ENCODE results near the gene SLC22A6.

Gene SLC22A6

DNA sequence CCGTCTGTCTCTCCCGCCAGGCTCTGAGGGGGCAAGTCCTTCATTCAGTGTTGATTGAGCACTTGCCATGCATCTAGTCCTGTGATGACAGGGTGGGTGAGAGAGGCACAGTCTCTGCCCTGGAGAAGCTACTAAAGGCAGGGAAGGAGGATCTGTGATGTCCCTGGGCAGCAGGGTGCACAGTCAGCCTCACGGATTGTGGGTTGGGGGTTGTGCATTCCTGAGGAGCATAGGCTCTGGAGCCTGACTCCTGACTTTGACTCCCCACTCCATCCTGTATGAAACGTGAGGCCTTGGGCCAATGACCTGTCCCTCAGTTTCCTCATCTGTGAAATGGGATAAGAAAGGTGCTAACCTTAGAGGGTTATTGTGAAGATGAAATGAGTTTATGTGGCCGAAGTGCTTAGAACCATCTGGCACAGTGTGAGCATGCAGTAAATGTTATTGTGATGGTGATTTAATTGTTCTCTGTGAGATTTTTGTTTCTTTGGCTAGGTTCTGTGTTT, 26.2 kb upstream of the SLC22A6 start:
- DNase-seq (ENCODE audit: extremely low read depth, low read depth), result no peak
- no peak overlapping the region for H3K4me3 ChIP-seq (replicated peaks; ENCODE audit: low read depth, low read length)
- TF ChIP-seq, protein P1, sequence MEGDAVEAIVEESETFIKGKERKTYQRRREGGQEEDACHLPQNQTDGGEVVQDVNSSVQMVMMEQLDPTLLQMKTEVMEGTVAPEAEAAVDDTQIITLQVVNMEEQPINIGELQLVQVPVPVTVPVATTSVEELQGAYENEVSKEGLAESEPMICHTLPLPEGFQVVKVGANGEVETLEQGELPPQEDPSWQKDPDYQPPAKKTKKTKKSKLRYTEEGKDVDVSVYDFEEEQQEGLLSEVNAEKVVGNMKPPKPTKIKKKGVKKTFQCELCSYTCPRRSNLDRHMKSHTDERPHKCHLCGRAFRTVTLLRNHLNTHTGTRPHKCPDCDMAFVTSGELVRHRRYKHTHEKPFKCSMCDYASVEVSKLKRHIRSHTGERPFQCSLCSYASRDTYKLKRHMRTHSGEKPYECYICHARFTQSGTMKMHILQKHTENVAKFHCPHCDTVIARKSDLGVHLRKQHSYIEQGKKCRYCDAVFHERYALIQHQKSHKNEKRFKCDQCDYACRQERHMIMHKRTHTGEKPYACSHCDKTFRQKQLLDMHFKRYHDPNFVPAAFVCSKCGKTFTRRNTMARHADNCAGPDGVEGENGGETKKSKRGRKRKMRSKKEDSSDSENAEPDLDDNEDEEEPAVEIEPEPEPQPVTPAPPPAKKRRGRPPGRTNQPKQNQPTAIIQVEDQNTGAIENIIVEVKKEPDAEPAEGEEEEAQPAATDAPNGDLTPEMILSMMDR (IDR thresholded peaks at IDR 0.05; ENCODE audit: low read depth, low read length, missing control alignments), result no peak

DNA sequence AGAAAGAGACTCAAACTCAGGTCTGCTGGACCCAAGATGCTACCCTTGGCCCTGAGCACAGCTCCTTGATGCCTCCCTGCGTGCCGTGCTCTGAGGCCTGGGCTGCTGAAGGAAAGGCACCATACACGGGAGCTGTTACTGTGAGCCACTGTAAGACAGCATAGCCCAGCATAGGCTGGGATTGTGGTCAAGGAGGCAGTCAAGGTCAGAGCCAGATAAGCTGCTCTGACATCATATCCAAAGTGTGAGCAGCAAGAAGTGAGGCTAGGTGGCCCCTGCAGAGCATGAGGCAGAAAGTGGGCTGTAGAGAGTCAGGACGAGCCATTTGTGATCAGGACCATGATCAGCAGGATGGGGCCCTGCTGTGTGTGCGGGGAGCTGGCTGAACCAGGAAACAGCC, 23.2 kb upstream of the SLC22A6 start:
- DNase-seq (ENCODE audit: extremely low read depth, low read depth), result no peak
- TF ChIP-seq, protein P1 (IDR thresholded peaks at IDR 0.05; ENCODE audit: low read depth, low read length, missing control alignments), result no peak
- no peak overlapping the region for H3K4me3 ChIP-seq (replicated peaks; ENCODE audit: low read depth, low read length)

DNA sequence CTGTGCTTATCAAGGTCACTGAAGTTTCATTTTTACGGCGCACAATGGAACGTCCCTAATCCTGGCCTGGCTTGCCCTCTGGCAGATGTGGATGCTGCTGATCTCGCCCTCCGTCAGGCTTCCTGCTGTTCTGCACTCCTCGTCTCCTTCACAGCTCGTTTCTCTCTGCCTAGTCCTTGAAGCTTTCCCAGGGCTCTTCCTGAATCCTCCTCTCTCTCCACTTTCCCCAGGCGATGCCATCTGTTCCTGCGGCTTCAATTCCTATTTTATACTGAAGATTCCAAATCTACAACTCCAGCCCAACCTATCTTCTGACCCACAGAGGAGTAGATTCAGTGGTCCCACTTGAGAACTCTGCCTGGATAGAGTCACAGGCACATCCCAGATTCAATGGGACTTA, 16.7 kb upstream of the SLC22A6 start:
- TF ChIP-seq, protein P1 (IDR thresholded peaks at IDR 0.05; ENCODE audit: low read depth, low read length, missing control alignments), result no peak

DNA sequence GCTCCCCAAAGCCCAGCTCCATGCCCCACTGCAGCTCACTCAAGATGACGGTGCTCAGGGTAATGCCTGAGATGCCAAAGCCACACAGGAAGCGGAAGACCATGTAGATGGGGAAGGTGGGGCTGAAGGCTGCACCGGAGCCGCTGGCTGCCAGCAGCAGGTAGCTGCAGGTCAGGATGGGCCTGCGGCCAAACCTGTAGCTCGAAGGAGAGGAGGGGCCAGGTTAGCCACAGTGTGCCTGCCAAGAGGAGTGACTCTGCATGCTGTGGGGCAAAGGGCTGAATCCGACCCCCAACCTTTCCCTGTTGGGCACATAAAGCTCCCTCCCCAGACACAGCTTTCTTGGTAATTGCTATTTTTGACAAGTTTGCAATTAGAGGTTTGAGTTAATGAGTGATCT, 14.9 kb upstream of the SLC22A6 start:
- DNase-seq (ENCODE audit: extremely low read depth, low read depth), result no peak
- no peak overlapping the region for H3K4me3 ChIP-seq (replicated peaks; ENCODE audit: low read depth, low read length)
- TF ChIP-seq, protein P1 (IDR thresholded peaks at IDR 0.05; ENCODE audit: low read depth, low read length, missing control alignments), result no peak

More for the DNA sequence above, 16.7 kb upstream of the SLC22A6 start:
- no peak for DNase-seq (ENCODE audit: extremely low read depth, low read depth)
- H3K4me3 ChIP-seq (replicated peaks; ENCODE audit: low read depth, low read length), result no peak overlapping the region

DNA sequence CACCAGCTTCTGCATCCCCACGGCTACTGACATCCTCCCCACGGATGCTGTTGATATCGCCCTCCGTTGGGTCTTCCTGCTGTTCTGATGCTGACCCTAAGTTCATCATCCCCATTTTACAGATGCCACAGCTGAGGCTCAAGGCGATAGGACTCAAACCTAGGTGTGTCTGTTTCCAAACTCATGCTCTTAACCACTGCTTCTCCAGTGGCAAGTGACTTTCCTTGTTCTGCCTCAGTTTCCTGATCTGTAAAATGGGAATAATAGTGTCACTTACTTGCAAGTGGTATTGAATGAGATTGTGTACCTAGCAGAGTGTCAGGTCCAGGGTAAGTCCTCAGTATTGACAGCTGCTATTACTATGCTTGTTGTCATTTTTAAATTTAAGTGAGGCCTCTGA, 14.4 kb upstream of the SLC22A6 start:
- DNase-seq (ENCODE audit: extremely low read depth, low read depth), result no peak
- TF ChIP-seq, protein P1 (IDR thresholded peaks at IDR 0.05; ENCODE audit: low read depth, low read length, missing control alignments), result no peak
- H3K4me3 ChIP-seq (replicated peaks; ENCODE audit: low read depth, low read length), result no peak overlapping the region

DNA sequence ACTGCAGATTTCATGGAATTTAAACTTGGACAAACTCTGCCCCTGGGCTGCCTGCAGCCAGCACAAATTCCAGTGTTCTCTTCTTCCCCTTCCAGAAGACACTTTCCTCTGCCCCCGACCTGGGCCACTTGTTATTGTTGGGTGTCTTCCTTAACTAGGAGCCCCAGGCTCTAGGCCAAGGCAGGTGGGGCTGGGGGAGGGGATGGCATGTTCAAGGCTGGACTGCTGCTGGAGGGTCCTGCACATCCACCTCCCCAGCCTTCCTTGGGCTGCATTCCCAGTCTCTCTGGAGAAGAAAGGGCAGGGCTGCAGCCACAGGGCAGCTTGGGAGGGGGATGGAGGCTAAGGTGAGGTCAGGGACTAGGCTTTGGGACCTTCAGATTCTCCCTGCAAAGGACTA, 11.5 kb upstream of the SLC22A6 start:
- DNase-seq (ENCODE audit: extremely low read depth, low read depth), result no peak
- TF ChIP-seq, protein P1 (IDR thresholded peaks at IDR 0.05; ENCODE audit: low read depth, low read length, missing control alignments), result no peak
- no peak overlapping the region for H3K4me3 ChIP-seq (replicated peaks; ENCODE audit: low read depth, low read length)

DNA sequence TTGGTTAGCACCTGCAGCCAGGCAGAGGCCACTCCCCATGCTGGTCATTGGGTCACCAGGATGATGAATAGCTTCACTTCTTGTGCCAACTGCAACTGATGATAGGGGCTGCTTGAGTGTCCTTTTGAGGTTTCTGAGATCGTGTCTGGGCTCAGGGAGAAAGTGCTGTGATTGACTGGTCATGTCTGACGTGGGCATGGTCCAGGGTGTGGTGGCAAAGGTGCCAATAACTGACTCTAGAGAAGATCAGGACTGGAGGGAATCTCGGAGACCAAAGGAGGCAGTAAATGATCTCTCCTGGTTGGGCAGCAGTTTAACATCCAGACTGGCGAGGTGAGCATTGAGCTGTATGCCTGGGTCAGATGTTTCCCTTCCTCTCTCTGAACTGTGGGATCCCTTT, 10.0 kb upstream of the SLC22A6 start:
- TF ChIP-seq, protein P1 (IDR thresholded peaks at IDR 0.05; ENCODE audit: low read depth, low read length, missing control alignments), result no peak
- no peak for DNase-seq (ENCODE audit: extremely low read depth, low read depth)
- no peak overlapping the region for H3K4me3 ChIP-seq (replicated peaks; ENCODE audit: low read depth, low read length)
